ENCODE measurements around the gene CCNH. TPM values are rescaled to one million over a fixed set of nuclear protein-coding genes. Genes with fewer than 3 reads are reported as not detected.

The CCNH gene
- total and polyA plus RNA-seq, 11 donors: 22.2 to 41.3 (median 27.9) TPM

DNA sequence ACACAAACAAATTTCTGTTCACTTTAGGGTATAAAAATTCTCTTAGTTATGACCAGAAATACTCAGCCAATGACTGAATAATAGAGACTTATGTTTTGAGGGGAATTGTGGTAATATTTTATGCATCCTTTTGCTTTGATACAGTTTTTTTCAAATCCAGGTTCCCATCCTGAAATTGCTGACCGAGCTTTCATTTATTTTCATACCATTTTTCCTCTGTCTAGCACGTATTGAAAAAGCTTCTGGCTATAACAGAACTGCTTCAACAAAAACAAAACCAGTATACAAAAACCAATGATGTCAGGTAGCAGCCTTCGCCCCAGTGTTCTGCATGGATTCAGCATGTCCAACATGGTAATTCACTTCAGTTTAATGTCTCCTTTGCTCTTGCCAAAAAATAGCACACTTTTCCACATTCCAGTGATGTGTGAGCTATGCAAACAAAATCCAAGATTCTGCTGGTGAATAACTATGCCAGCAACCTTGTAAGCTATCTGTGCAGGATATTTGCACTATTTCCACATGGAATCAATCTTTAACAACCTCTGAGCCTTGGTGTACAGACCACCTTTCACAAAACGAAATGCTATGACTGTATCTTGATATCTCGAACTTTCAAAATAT lies 22.0 kb downstream of the CCNH start:
- no peaks in the 10 kb centered on the region for H3K9me3 ChIP-seq
- ATAC-seq: no peak
- H3K4me3 ChIP-seq: no peak overlapping the region
- intact Hi-C loops (cut with DNase I): loop anchor here in 4 of 10 donors (10.0 kb wide), 3 partner anchors 126 to 326 kb away; partner anchors contain the start of gene RASA1 (in 2 of the 4)
- no peaks in the 10 kb centered on the region for H3K27me3 ChIP-seq
- peaks cover 0 to 100% (median 100%) of the 10 kb centered on the region in 9 donors for H3K36me3 ChIP-seq
- no peak for TF ChIP-seq POLR2A (IDR thresholded peaks at IDR 0.05)
- TF ChIP-seq, protein P1, sequence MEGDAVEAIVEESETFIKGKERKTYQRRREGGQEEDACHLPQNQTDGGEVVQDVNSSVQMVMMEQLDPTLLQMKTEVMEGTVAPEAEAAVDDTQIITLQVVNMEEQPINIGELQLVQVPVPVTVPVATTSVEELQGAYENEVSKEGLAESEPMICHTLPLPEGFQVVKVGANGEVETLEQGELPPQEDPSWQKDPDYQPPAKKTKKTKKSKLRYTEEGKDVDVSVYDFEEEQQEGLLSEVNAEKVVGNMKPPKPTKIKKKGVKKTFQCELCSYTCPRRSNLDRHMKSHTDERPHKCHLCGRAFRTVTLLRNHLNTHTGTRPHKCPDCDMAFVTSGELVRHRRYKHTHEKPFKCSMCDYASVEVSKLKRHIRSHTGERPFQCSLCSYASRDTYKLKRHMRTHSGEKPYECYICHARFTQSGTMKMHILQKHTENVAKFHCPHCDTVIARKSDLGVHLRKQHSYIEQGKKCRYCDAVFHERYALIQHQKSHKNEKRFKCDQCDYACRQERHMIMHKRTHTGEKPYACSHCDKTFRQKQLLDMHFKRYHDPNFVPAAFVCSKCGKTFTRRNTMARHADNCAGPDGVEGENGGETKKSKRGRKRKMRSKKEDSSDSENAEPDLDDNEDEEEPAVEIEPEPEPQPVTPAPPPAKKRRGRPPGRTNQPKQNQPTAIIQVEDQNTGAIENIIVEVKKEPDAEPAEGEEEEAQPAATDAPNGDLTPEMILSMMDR (IDR thresholded peaks at IDR 0.05): no peak
- H3K4me1 ChIP-seq: peaks cover 0 to 17% (median 7%) of the 10 kb centered on the region in 12 donors
- 81 to 93% (median 86%) methylated on average over 5 of the region's 5 CpGs for WGBS, 4 donors
- H3K27ac ChIP-seq: no peak overlapping the region
- DNase-seq: no peak

DNA sequence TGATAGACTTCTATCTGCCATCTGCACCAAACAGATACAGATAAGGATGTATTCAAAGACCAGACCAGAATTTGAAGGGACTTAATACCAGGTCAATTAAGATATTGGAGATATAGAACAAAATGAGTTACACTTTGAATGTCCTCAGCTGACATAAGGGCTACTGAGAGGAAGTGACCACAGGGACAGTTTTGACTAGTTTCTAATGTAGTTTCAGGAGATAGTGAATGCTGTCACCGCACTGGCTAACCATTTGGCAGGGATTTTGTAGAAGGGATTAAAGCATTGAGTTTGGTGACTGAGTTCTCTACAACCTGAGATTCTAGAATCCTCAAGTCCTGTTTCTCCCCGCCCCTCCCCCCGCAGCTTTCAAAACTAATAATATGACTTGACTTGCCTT lies 22.7 kb downstream of the CCNH start:
- TF ChIP-seq, protein P1 (IDR thresholded peaks at IDR 0.05): no peak
- no peak for TF ChIP-seq POLR2A (IDR thresholded peaks at IDR 0.05)
- H3K36me3 ChIP-seq: peaks cover 0 to 100% (median 100%) of the 10 kb centered on the region in 9 donors
- peak overlapping the region in 1 of 12 donors; percentile 9 for H3K27ac ChIP-seq
- no peaks in the 10 kb centered on the region for H3K27me3 ChIP-seq
- no peaks in the 10 kb centered on the region for H3K9me3 ChIP-seq
- ATAC-seq: no peak
- 93 to 98% (median 94%) methylated on average over 3 of the region's 3 CpGs for WGBS, 4 donors
- intact Hi-C loops (cut with DNase I): loop anchor here in 4 of 10 donors (10.0 kb wide), 3 partner anchors 125 to 325 kb away; partner anchors contain the start of gene RASA1 (in 2 of the 4)
- peaks cover 0 to 17% (median 7%) of the 10 kb centered on the region in 12 donors for H3K4me1 ChIP-seq
- no peak for DNase-seq
- H3K4me3 ChIP-seq: no peak overlapping the region

DNA sequence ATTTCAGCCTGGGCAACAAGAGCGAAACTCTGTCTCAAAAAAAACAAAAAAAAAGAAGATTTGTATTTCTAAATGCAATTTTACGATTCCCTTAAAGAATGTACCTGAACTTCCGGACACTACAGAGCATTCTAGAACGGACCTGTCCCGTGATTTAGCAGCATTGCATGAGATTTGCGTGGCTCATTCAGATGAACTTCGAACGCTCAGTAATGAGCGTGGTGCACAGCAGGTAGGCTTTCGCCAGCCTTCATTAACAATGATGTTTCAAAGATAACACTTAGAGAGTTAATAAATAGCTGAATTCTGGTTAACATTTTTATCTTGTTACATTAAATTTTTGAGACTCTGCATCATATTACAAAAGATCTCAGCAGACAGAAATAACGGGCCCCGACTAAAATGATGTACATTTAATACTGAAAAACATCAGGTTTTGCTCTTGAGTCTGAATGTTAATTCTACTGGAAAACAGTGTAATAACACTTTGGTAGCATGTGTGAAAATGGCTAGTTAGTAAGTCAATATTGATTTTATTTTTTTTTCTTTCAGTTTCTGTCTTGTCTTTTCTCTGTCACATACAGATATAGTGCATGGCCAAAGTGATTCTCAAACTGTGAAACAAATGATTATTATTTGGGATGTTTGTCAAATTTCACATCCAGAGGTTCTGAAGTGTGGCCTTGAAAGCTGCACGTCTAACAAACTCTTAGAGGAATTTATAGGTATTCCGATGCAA lies 23.3 kb downstream of the CCNH start:
- 94 to 96% (median 95%) methylated on average over 14 of the region's 14 CpGs for WGBS, 4 donors
- Histone ChIP-seq H3K9me3 (no peaks in the 10 kb centered on the region), H3K27me3 (no peaks in the 10 kb centered on the region), H3K4me3 (no peak overlapping the region), H3K4me1 (peaks cover 0 to 13% (median 7%) of the 10 kb centered on the region in 12 donors), H3K36me3 (peaks cover 0 to 100% (median 99%) of the 10 kb centered on the region in 9 donors), H3K27ac (peak overlapping the region in 1 of 12 donors; percentile 9)
- DNase-seq: no peak
- TF ChIP-seq, protein P1 (IDR thresholded peaks at IDR 0.05): no peak
- no peak for TF ChIP-seq POLR2A (IDR thresholded peaks at IDR 0.05)
- no peak for ATAC-seq
- intact Hi-C loops (cut with DNase I): loop anchor here in 4 of 10 donors (10.0 kb wide), 3 partner anchors 125 to 325 kb away; partner anchors contain the start of gene RASA1 (in 2 of the 4)

DNA sequence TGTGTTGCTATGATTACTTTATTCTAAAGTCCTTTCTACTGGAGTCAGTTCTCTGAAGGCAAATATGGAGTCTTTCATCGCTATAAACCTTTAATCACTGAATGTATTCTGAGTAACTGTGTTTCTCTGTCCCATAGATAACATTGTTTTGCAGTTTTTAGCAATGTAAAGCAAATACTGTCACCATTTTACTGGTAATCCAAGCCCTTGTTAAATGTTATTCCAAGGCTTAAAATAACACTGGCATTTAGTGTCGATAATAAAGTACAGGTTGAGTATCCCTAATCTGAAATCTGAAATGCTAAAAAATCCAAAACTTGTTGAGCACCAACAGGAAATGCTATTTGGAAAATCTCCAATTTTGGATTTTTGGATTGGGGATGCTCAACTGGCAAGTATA lies 24.6 kb downstream of the CCNH start:
- H3K9me3 ChIP-seq: no peaks in the 10 kb centered on the region
- H3K4me3 ChIP-seq: no peak overlapping the region
- no peak overlapping the region for H3K27ac ChIP-seq
- WGBS, 4 donors: 49 to 71% (median 59%) methylated on average over 2 of the region's 2 CpGs
- peaks cover 0 to 13% (median 7%) of the 10 kb centered on the region in 12 donors for H3K4me1 ChIP-seq
- no peak for ATAC-seq
- peaks cover 0 to 100% (median 99%) of the 10 kb centered on the region in 9 donors for H3K36me3 ChIP-seq
- H3K27me3 ChIP-seq: no peaks in the 10 kb centered on the region
- intact Hi-C loops (cut with DNase I): no loop called here
- DNase-seq: no peak
- no peak for TF ChIP-seq POLR2A (IDR thresholded peaks at IDR 0.05)
- TF ChIP-seq, protein P1 (IDR thresholded peaks at IDR 0.05): no peak
